Loucy (cell line): ENCODE results near the gene NLRC3.

ENCODE experiments used
- H2AFZ ChIP-seq: fragments of 200-600 bp; sonication (generic); 2 replicates; pipeline ENCODE4 v1.6.0; 2016; ENCODE audit warnings: antibody characterized with exemption, mild to moderate bottlenecking, low read length, moderate library complexity
- H3F3A ChIP-seq: fragments of 200-600 bp; 2 replicates; pipeline ENCODE4 v1.6.0; 2016; ENCODE audit warnings: antibody characterized with exemption, low read depth, mild to moderate bottlenecking
- H3K27me3 ChIP-seq: fragments of 200-600 bp; sonication (generic); 2 replicates; pipeline ENCODE4 v1.6.1; 2014; ENCODE audit warnings: low read length, mild to moderate bottlenecking; ENCODE audit not compliant: insufficient read depth, poor library complexity, severe bottlenecking
- H3K36me3 ChIP-seq: fragments of 200-600 bp; sonication (generic); 2 replicates; pipeline ENCODE4 v1.6.1; 2016; ENCODE audit warnings: low read length; ENCODE audit not compliant: insufficient read depth
- H3K4me1 ChIP-seq: fragments of 200-600 bp; sonication (generic); 2 replicates; pipeline ENCODE4 v1.5.1; 2014; ENCODE audit warnings: low read length, mild to moderate bottlenecking; ENCODE audit not compliant: insufficient read depth, poor library complexity, severe bottlenecking
- H3K4me2 ChIP-seq: fragments of 200-600 bp; sonication (generic); 2 replicates; pipeline ENCODE4 v1.6.0; 2014; ENCODE audit warnings: antibody characterized with exemption, low read length, low read depth, mild to moderate bottlenecking; ENCODE audit not compliant: poor library complexity, severe bottlenecking
- H3K4me3 ChIP-seq: fragments of 200-600 bp; sonication (generic); 2 replicates; pipeline ENCODE4 v1.5.1; 2014; ENCODE audit warnings: low read length, mild to moderate bottlenecking, mixed read lengths; ENCODE audit not compliant: poor library complexity, severe bottlenecking
- H3K79me2 ChIP-seq: fragments of 200-600 bp; sonication (generic); 2 replicates; pipeline ENCODE4 v1.6.1; 2014; ENCODE audit warnings: low read length; ENCODE audit not compliant: insufficient read depth
- H3K9ac ChIP-seq: fragments of 200-600 bp; sonication (generic); 2 replicates; pipeline ENCODE4 v1.6.0; 2014; ENCODE audit warnings: mild to moderate bottlenecking, low read depth, low read length, moderate library complexity; ENCODE audit not compliant: poor library complexity, severe bottlenecking
- H3K9me2 ChIP-seq: fragments of 200-600 bp; sonication (generic); replicated peaks from 2 replicates; pipeline ENCODE4 v1.6.1; 2016; ENCODE audit warnings: low read depth, low read length, mixed read lengths
- H3K9me3 ChIP-seq: fragments of 200-600 bp; sonication (generic); 2 replicates; pipeline ENCODE4 v1.6.1; 2014; ENCODE audit warnings: mild to moderate bottlenecking, antibody characterized with exemption, low read length, low read depth; ENCODE audit not compliant: insufficient read depth
- H4K20me1 ChIP-seq: fragments of 200-600 bp; sonication (generic); 2 replicates; pipeline ENCODE4 v1.6.0; 2014; ENCODE audit warnings: antibody characterized with exemption, low read length, mild to moderate bottlenecking; ENCODE audit not compliant: insufficient read depth, poor library complexity, severe bottlenecking
- CTCF ChIP-seq: fragments of 200-600 bp; sonication (generic); conservative IDR thresholded peaks from 2 replicates; pipeline ENCODE4 v1.5.1; 2014; ENCODE audit warnings: mild to moderate bottlenecking, antibody characterized with exemption, low read length
- EZH2phosphoT487 ChIP-seq: fragments of 200-600 bp; IDR thresholded peaks from 2 replicates; pipeline ENCODE4 v1.6.1; 2018; ENCODE audit warnings: antibody characterized with exemption, mild to moderate bottlenecking, moderate library complexity, borderline replicate concordance

NLRC3 gene

GRCh38 chr16:3595110-3595486 is 17.9 kb upstream of the NLRC3 start:
- Histone ChIP-seq H3F3A (no peaks in the 10 kb centered on the region), H3K9ac (no peak overlapping the region), H3K36me3 (no peaks in the 10 kb centered on the region), H4K20me1 (no peaks in the 10 kb centered on the region), H3K27me3 (no peaks in the 10 kb centered on the region), H3K4me2 (no peak overlapping the region), H3K9me3 (no peaks in the 10 kb centered on the region), H2AFZ (no peak overlapping the region), H3K9me2 (no peaks in the 10 kb centered on the region), H3K4me3 (no peak overlapping the region), H3K4me1 (no peaks in the 10 kb centered on the region), H3K79me2 (no peaks in the 10 kb centered on the region)
- no peak for TF ChIP-seq CTCF
- TF ChIP-seq EZH2phosphoT487 = no peak

GRCh38 chr16:3594316-3595109 is 17.3 kb upstream of the NLRC3 start:
- TF ChIP-seq CTCF (no peak), EZH2phosphoT487 (no peak)
- no peaks in the 10 kb centered on the region for H3K4me1 ChIP-seq
- H3K9me3 ChIP-seq = no peaks in the 10 kb centered on the region
- no peak overlapping the region for H3K4me3 ChIP-seq
- H2AFZ ChIP-seq = no peak overlapping the region
- H3K36me3 ChIP-seq = no peaks in the 10 kb centered on the region
- H3K79me2 ChIP-seq = no peaks in the 10 kb centered on the region
- H3F3A ChIP-seq = no peaks in the 10 kb centered on the region
- H3K27me3 ChIP-seq = no peaks in the 10 kb centered on the region
- no peak overlapping the region for H3K9ac ChIP-seq
- no peaks in the 10 kb centered on the region for H3K9me2 ChIP-seq
- no peak overlapping the region for H3K4me2 ChIP-seq
- no peaks in the 10 kb centered on the region for H4K20me1 ChIP-seq

- Histone ChIP-seq H3F3A (no peaks in the 10 kb centered on the region), H3K9me3 (no peaks in the 10 kb centered on the region), H3K4me2 (no peak overlapping the region), H3K9me2 (no peaks in the 10 kb centered on the region), H3K36me3 (no peaks in the 10 kb centered on the region), H3K4me3 (no peak overlapping the region), H3K79me2 (no peaks in the 10 kb centered on the region), H4K20me1 (no peaks in the 10 kb centered on the region), H3K9ac (no peak overlapping the region), H3K27me3 (no peaks in the 10 kb centered on the region), H3K4me1 (no peaks in the 10 kb centered on the region), H2AFZ (no peak overlapping the region)
- TF ChIP-seq CTCF = no peak
These were observed 15.4 kb upstream of the NLRC3 start for GRCh38 chr16:3592559-3592958.
